Ovary (tissue), 9 donors: ENCODE results near the gene CRYBG1. TPM values are rescaled to one million over a fixed set of nuclear protein-coding genes. Genes with fewer than 3 reads are reported as not detected.

ENCODE experiments used
- DNase-seq, 5 donors: peaks; one replicate each; pipeline ENCODE4 v3.0.0-alpha.2; 2019 to 2020
- H3K27ac ChIP-seq, 2 donors: fragments of 200-600 bp; one replicate each; pipeline versions ENCODE4 v1.5.1 to v1.8.0; 2019 to 2022
- H3K27me3 ChIP-seq: fragments of 200-600 bp; one replicate; pipeline ENCODE4 v1.8.0; 2022
- H3K36me3 ChIP-seq: fragments of 200-600 bp; sonication (generic); one replicate; pipeline ENCODE4 v1.5.1; 2019
- H3K4me1 ChIP-seq: one replicate; pipeline ENCODE4 v1.8.1; 2013; ENCODE audit warnings: mild to moderate bottlenecking, moderate library complexity; ENCODE audit not compliant: insufficient read depth
- H3K4me3 ChIP-seq: fragments of 200-600 bp; sonication (generic); one replicate; pipeline ENCODE4 v1.5.1; 2017
- H3K9me3 ChIP-seq, 2 donors: fragments of 200-600 bp in 1 of 2; sonication (generic) in 1 of 2; one replicate each; pipeline versions ENCODE4 v1.5.1 to v1.8.1; 2013 to 2019; ENCODE audit warnings: mild to moderate bottlenecking in 1 of 2, moderate library complexity in 1 of 2
- EP300 ChIP-seq: sonication (generic); formaldehyde crosslinking; IDR thresholded peaks from one replicate; pipeline ENCODE4 v1.6.1; 2017; ENCODE audit warnings: antibody characterized with exemption
- POLR2A ChIP-seq: fragments of 450-650 bp; IDR thresholded peaks from one replicate; pipeline ENCODE4 v1.6.1; 2017; ENCODE audit warnings: antibody characterized with exemption, mild to moderate bottlenecking, moderate library complexity
- WGBS, 3 donors: extraction: QIAGEN DNeasy Blood & Tissue Kit in 1 of 3; methylation state at CpG; one replicate each; pipeline versions ENCODE4 v1.1.5 to v1.1.7; 2013 to 2017; 5-methylcytosine and 5-hydroxymethylcytosine counted together
- intact Hi-C, 4 donors: fragments of 100-400 bp; cut with DNase I; formaldehyde crosslinking; loops; one replicate each; pipeline versions ENCODE4 v1.11.0 to v1.15.1; 2022 to 2023
- polyA plus RNA-seq, 2 donors: library from polyadenylated mRNA; stranded (reverse); fragments of 200-250 nt in 1 of 2; fragments of 350-450 nt in 1 of 2; fragmentation: Illumina TruSeq in 1 of 2; extraction: RNeasy Lipid Tissue Mini Kit (QIAGEN cat#74804) in 1 of 2; gene quantifications; one replicate each; pipeline ENCODE4 v1.2.3, GENCODE V29; 2013 to 2014
- small RNA-seq: library from RNA; depleted of rRNA; stranded (forward); fragments of <200 nt; gene quantifications from one replicate; pipeline ENCODE3, GENCODE V24; 2016
- total RNA-seq, 7 donors: library from RNA; depleted of rRNA in 2 of 7; stranded (reverse); fragments of >200 nt in 2 of 7; fragmentation: NEBNext Ultra II Directional in 3 of 7; extraction: Animal tissue kit (Norgen Biotek cat#: 25700) in 3 of 7; gene quantifications; one replicate each; pipeline versions ENCODE4 v1.1.0 to v1.2.4, GENCODE V29; 2016 to 2023
- TF ChIP-seq, protein P1 (sequence below), 3 donors: fragments of 450-650 bp in 2 of 3; fragments of 200-600 bp in 1 of 3; IDR thresholded peaks; one replicate each; pipeline versions ENCODE4 v1.5.1 to v1.8.0; 2016 to 2022; ENCODE audit warnings: antibody characterized with exemption in 3 of 3, mild to moderate bottlenecking in 1 of 3
- donor health status: DM: no; HTN: no; CAD: no; lungs with moderate emphysema.
- donor health status: DM: no; HTN: no; CAD: no.
- donor health status: Bipolar disorder and iron deficiency.
- donor health status: DM: yes; HTN: yes; CAD: no.
- donor health status: DM: no; HTN: no; CAD: no.
- donor health status: DM: yes; HTN: yes; CAD: no.

Gene CRYBG1
- total and polyA plus RNA-seq, 9 donors: 1.5 to 7.4 (median 3.8) TPM

DNA sequence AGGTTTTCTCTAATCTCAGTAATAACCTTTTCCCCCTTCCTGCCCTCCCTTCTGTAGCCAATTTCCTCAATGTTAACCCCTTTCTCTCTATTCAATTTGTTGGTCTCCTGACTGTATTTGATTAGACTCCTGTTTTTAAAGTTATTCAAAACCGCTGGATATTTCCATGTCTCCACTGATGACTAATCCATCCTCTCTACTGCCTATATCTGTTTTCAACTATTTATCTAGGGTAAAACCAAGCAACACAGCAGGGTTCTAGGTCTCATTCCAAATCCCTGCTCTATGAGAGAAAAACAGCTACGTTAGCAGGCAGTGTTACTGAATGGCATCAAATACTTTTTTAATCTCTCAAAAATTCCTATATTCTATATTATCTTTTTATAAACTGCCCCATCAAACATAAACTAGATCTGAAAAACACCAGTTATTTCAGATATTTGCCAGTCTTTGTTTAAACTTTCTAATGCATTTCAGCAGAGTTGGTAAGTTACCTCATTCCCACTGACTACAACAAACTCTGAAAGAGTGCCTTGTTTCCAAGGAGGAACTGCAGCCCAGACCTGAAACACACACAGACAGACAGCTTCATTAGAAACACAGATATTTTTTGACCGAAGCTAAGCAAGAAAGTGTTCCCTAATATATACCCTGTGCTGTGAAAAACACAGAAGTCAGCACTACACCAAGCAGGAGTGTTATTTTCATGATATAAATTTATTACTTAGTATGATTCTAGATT is 260.6 kb downstream of the CRYBG1 start:
- no peaks in the 10 kb centered on the region for H3K9me3 ChIP-seq
- no peaks in the 10 kb centered on the region for H3K27me3 ChIP-seq
- no peaks in the 10 kb centered on the region for H3K36me3 ChIP-seq
- no peak overlapping the region for H3K27ac ChIP-seq
- H3K4me3 ChIP-seq: no peak overlapping the region
- no peak for TF ChIP-seq POLR2A
- TF ChIP-seq, protein P1, sequence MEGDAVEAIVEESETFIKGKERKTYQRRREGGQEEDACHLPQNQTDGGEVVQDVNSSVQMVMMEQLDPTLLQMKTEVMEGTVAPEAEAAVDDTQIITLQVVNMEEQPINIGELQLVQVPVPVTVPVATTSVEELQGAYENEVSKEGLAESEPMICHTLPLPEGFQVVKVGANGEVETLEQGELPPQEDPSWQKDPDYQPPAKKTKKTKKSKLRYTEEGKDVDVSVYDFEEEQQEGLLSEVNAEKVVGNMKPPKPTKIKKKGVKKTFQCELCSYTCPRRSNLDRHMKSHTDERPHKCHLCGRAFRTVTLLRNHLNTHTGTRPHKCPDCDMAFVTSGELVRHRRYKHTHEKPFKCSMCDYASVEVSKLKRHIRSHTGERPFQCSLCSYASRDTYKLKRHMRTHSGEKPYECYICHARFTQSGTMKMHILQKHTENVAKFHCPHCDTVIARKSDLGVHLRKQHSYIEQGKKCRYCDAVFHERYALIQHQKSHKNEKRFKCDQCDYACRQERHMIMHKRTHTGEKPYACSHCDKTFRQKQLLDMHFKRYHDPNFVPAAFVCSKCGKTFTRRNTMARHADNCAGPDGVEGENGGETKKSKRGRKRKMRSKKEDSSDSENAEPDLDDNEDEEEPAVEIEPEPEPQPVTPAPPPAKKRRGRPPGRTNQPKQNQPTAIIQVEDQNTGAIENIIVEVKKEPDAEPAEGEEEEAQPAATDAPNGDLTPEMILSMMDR (IDR thresholded peaks at IDR 0.05): no peak
- no peak for TF ChIP-seq EP300
- H3K4me1 ChIP-seq: no peaks in the 10 kb centered on the region
- DNase-seq: no peak
- intact Hi-C loops: no loop called here
- WGBS, 3 donors: 70 to 91% (median 71%) methylated on average over 3 of the region's 3 CpGs

Small RNAs within 50 kb of the gene (small RNA-seq; reads per million reads assigned to genes)
- not detected for gene RF00019
- gene RNA5SP211: not detected
- not detected for gene RNU6-527P

Other genes starting within 250 kb of the CRYBG1 start
- gene ATG5, start 35.0 kb upstream of the CRYBG1 start, total RNA-seq: 10 to 100 TPM; 24.3 to 35.2 (median 28.4) TPM
- gene ATG5, start 35.0 kb upstream of the CRYBG1 start, polyA plus RNA-seq: 10 to 100 TPM; 17.3 to 18.3 TPM